LNCaP clone FGC (cell line): ENCODE data around the gene HTR3C.
"Not testable (repeated sequence)": the region's sequence is repeated elsewhere in the genome, so short reads cannot be mapped to it uniquely, and the experiment has no call there.

ENCODE experiments used
- DNase-seq: peaks from one replicate; pipeline ENCODE4 v3.0.0-alpha.2; 2011; ENCODE audit warnings: low read depth
- H3K4me3 ChIP-seq: 2 replicates; pipeline ENCODE4 v1.5.1; 2011; ENCODE audit warnings: mild to moderate bottlenecking, low read depth, low read length, control low read depth
- TF ChIP-seq, protein P1 (sequence below): IDR thresholded peaks from 2 replicates; pipeline ENCODE4 v1.5.1; 2012; ENCODE audit warnings: mild to moderate bottlenecking; ENCODE audit not compliant: control insufficient read depth, insufficient read depth; ENCODE audit errors: extremely low read depth

The HTR3C gene

DNA sequence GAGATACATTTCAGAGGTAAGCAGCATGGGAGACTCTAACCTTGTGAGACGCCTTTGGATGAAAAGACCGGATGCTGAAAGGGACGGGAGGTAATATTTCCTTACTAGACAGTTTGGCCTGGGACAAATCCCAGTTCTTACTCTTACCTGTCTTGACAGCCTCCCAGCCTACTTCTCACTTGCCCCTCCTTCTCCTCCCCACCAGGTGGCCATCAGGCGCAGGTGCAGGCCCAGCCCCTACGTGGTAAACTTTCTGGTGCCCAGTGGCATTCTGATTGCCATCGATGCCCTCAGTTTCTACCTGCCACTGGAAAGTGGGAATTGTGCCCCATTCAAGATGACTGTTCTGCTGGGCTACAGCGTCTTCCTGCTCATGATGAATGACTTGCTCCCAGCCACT, 15.0 kb upstream of the HTR3C start:
- DNase-seq, result no peak
- TF ChIP-seq, protein P1, sequence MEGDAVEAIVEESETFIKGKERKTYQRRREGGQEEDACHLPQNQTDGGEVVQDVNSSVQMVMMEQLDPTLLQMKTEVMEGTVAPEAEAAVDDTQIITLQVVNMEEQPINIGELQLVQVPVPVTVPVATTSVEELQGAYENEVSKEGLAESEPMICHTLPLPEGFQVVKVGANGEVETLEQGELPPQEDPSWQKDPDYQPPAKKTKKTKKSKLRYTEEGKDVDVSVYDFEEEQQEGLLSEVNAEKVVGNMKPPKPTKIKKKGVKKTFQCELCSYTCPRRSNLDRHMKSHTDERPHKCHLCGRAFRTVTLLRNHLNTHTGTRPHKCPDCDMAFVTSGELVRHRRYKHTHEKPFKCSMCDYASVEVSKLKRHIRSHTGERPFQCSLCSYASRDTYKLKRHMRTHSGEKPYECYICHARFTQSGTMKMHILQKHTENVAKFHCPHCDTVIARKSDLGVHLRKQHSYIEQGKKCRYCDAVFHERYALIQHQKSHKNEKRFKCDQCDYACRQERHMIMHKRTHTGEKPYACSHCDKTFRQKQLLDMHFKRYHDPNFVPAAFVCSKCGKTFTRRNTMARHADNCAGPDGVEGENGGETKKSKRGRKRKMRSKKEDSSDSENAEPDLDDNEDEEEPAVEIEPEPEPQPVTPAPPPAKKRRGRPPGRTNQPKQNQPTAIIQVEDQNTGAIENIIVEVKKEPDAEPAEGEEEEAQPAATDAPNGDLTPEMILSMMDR, result no peak; the same call in 1 of the 2 replicates
- no peak overlapping the region for H3K4me3 ChIP-seq

DNA sequence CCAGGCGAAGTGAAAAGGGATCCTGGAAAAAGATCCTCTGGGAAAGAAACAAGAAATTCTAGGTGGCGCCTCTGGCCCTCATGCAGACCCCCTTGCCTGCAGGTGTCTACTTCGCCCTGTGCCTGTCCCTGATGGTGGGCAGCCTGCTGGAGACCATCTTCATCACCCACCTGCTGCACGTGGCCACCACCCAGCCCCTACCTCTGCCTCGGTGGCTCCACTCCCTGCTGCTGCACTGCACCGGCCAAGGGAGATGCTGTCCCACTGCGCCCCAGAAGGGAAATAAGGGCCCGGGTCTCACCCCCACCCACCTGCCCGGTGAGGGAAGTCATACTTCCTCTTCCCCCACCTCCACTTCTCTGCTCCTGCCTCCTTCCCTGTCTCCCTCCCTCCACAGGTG, 14.5 kb upstream of the HTR3C start:
- H3K4me3 ChIP-seq, result not testable (repeated sequence)

DNA sequence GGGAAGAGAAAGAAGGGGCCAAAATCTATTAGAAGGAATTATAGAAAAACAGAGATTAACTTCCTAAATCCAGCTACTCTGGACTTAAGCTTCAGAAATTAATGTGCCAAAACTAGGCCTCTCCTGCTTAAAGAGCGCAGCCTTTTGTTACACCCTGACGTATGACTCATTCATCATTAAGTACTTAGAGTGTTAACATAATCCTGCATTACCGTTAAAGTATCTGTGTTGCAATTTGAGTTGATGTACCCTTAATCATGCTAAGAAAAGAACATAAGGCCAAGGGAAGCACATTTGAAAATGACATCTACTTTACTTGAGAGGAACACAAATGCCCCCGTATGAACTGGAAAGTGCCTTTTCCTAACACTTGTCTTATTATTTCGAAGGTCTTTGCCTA, 13.4 kb upstream of the HTR3C start:
- no peak for DNase-seq
- TF ChIP-seq, protein P1, result no peak
- no peak overlapping the region for H3K4me3 ChIP-seq

More for the DNA sequence above, 14.5 kb upstream of the HTR3C start:
- DNase-seq, result not testable (repeated sequence)

DNA sequence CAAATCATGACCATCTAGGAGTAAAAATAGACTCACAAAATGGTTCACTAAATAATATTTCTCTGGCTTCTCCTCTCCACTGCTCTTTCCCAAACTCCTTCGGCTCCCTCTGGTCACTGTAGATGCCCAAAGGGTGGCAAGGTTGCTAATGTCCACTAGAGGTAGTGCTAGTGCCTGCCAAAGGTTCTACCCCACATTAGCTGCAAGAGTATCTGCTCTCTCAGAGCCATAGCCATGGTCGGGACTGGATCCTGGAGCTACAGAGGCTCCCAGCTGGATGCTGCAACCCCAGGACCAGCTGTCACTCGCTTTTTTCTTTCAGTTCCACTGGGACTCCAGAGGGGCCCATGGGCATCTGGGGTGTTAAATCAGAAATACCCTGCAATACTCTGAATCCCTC, 12.8 kb upstream of the HTR3C start:
- DNase-seq, result peak; percentile 33
- TF ChIP-seq, protein P1, result peak; percentile 69
- H3K4me3 ChIP-seq, result no peak overlapping the region

DNA sequence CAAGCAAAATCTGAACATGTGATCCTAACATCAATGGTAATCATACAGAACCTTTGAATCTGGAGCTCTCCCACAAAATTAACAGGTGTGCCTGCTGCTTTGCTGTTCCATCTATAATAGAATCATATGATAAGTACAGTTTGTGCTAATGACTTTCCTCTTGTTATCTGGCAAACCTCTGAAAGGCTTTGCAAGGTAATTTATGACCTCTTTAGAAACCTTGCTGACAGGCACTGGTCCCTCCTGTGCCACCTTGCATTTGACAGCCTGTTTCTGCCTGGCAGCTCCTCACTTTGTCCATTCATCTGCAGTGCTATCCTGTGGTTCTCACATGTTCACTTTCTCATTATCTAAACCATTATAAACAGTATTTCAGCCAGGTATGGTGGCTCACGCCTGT, 10.2 kb upstream of the HTR3C start:
- H3K4me3 ChIP-seq, result no peak overlapping the region
- DNase-seq, result no peak
- TF ChIP-seq, protein P1, result no peak

DNA sequence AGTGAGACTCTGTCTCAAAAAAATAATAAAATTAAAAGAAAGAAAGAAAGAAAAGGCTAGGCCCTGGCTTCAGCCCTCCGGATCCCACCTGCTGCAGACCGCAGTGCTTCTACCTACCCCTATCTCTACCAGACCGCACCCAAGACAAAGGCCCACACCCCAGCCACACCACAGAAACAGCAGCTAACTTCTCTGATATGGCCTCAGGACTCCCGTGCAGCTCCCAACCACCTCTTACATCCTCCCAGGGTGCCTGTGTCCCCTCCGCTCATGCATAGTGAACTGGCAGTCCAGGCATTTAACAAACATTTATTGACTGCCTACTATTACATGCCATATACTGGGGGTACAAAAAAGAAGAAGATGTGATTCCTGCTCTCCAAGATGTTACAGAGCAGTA, 6.9 kb upstream of the HTR3C start:
- TF ChIP-seq, protein P1, result no peak
- no peak overlapping the region for H3K4me3 ChIP-seq
- DNase-seq, result no peak

DNA sequence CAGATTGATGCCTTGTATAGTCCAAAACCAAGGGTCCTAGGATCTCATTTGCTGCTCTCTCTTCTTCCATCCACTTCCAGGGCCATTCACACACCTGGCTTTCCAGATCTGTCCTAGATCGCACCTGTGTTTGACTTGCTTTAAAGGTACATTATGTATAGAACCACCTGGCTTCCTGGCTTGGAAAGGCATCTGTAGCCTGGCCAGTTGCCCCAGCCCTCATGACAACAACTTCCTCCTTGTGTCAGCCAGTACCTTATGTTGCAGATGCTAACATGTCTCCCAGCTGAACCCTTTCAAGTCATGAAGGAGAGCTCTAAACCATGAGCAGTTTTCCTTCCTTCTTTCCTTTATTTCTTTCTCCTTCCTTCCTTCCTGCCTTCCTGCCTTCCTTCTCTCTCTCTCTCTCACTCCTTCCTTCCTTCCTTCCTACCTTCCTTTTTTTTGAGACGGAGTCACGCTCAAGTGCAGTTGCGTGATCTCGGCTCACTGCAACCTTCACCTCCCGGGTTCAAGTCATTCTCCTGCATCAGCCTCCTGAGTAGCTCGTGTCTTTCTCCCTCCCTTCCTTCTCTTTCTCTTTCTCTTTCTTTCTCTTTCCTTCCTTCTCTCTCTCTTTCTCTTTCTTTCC, 2.5 kb upstream of the HTR3C start:
- H3K4me3 ChIP-seq, result no peak overlapping the region
- TF ChIP-seq, protein P1, result no peak
- peak; percentile 93 for DNase-seq
